AG04449 (cell line): ENCODE results near the gene TPM1.

ENCODE experiments used
- CTCF ChIA-PET: fragments of 350-600 bp; formaldehyde crosslinking; extraction: SDS; loops from one replicate; lab custom pipeline; 2021; ENCODE audit warnings: antibody characterized with exemption; lab: Yijun Ruan, JAX
- POLR2A ChIA-PET: fragments of 400-600, 350-600 bp; formaldehyde crosslinking; extraction: SDS; loops from one replicate; lab custom pipeline; 2020; ENCODE audit warnings: antibody characterized with exemption, inconsistent platforms; lab: Yijun Ruan, JAX
- DNase-seq: peaks from one replicate; pipeline ENCODE4 v3.0.0-alpha.2; 2010; ENCODE audit warnings: low read depth, low spot score
- H3K4me3 ChIP-seq: 2 replicates; pipeline ENCODE4 v1.5.1; 2011; ENCODE audit warnings: low read depth, mild to moderate bottlenecking, control low read depth, low read length
- TF ChIP-seq, protein P1 (sequence below): IDR thresholded peaks from one replicate; pipeline ENCODE4 v1.5.1; 2011; ENCODE audit warnings: mild to moderate bottlenecking, moderate library complexity, low read length, control low read depth, inconsistent platforms; ENCODE audit not compliant: insufficient read depth; ENCODE audit errors: missing control alignments

The TPM1 gene

DNA sequence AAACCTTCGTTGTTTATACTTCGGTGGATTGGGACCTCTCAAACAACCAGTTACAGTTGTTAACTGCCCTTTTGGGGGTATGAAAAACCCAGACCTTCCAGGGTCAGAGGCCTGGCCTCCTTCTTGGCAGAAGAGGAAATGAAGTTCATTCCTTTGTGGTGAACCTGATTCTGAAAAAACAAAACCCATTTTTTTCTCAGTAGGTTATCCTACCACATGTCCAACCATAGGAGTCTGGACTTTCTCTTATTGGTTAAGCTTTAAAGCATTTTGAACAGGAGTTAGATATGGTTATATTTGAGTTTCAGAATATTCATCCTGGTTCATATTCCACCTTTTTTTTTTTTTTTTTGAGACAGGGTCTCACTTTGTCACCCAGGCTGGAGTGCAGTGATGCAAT is 71.9 kb downstream of the TPM1 start:
- POLR2A ChIA-PET, result interaction anchor here (0.7 to 1.0 kb wide), 2 partner anchors 20 to 40 kb away, joined by 3 read pairs; no protein-coding TSS in a partner anchor
- CTCF ChIA-PET, result no interaction called here
- no peak overlapping the region for H3K4me3 ChIP-seq
- TF ChIP-seq, protein P1, sequence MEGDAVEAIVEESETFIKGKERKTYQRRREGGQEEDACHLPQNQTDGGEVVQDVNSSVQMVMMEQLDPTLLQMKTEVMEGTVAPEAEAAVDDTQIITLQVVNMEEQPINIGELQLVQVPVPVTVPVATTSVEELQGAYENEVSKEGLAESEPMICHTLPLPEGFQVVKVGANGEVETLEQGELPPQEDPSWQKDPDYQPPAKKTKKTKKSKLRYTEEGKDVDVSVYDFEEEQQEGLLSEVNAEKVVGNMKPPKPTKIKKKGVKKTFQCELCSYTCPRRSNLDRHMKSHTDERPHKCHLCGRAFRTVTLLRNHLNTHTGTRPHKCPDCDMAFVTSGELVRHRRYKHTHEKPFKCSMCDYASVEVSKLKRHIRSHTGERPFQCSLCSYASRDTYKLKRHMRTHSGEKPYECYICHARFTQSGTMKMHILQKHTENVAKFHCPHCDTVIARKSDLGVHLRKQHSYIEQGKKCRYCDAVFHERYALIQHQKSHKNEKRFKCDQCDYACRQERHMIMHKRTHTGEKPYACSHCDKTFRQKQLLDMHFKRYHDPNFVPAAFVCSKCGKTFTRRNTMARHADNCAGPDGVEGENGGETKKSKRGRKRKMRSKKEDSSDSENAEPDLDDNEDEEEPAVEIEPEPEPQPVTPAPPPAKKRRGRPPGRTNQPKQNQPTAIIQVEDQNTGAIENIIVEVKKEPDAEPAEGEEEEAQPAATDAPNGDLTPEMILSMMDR, result no peak
- no peak for DNase-seq
